MM.1S (cell line): ENCODE results near the gene PLSCR3.
"Not testable (repeated sequence)": the region's sequence is repeated elsewhere in the genome, so short reads cannot be mapped to it uniquely, and the experiment has no call there.

Experiments used
- DNase-seq: peaks from one replicate; pipeline ENCODE4 v3.0.0-alpha.2; 2015
- H2AFZ ChIP-seq: fragments of 300-600 bp; sonication (generic); 2 replicates; pipeline ENCODE4 v1.6.0; 2016; ENCODE audit warnings: antibody characterized with exemption, low read length
- H3F3A ChIP-seq: fragments of 300-600 bp; sonication (generic); 2 replicates; pipeline ENCODE4 v1.6.1; 2016; ENCODE audit warnings: mild to moderate bottlenecking, antibody characterized with exemption, low read length, moderate library complexity, mixed read lengths; ENCODE audit not compliant: insufficient read depth
- H3K27ac ChIP-seq: fragments of 300-600 bp; sonication (generic); 2 replicates; pipeline ENCODE4 v1.5.1; 2016; ENCODE audit warnings: mild to moderate bottlenecking, low read length
- H3K27me3 ChIP-seq: fragments of 300-600 bp; sonication (generic); replicated peaks from 2 replicates; pipeline ENCODE4 v1.6.0; 2016; ENCODE audit warnings: low read length; ENCODE audit not compliant: insufficient read depth
- H3K36me3 ChIP-seq: fragments of 300-600 bp; sonication (generic); replicated peaks from 2 replicates; pipeline ENCODE4 v1.6.1; 2016; ENCODE audit warnings: mild to moderate bottlenecking, low read length, mixed read lengths; ENCODE audit not compliant: insufficient read depth
- H3K4me1 ChIP-seq: fragments of 300-600 bp; sonication (generic); 2 replicates; pipeline ENCODE4 v1.6.1; 2016; ENCODE audit warnings: low read length, mixed read lengths
- H3K4me2 ChIP-seq: fragments of 300-600 bp; sonication (generic); 2 replicates; pipeline ENCODE4 v1.6.0; 2016; ENCODE audit warnings: low read depth, low read length
- H3K4me3 ChIP-seq: fragments of 300-600 bp; sonication (generic); 2 replicates; pipeline ENCODE4 v1.5.1; 2016; ENCODE audit warnings: low read length, mixed read lengths
- H3K79me2 ChIP-seq: fragments of 300-600 bp; sonication (generic); 2 replicates; pipeline ENCODE4 v1.6.1; 2016; ENCODE audit warnings: mixed run types, low read length, mixed read lengths
- H3K9ac ChIP-seq: fragments of 300-600 bp; sonication (generic); 2 replicates; pipeline ENCODE4 v1.6.1; 2016; ENCODE audit warnings: low read length, mixed read lengths
- H3K9me2 ChIP-seq: fragments of 300-600 bp; sonication (generic); replicated peaks from 2 replicates; pipeline ENCODE4 v1.6.1; 2016; ENCODE audit warnings: mild to moderate bottlenecking, low read length, mixed read lengths; ENCODE audit not compliant: insufficient read depth
- H3K9me3 ChIP-seq: fragments of 300-600 bp; sonication (generic); replicated peaks from 2 replicates; pipeline ENCODE4 v1.6.1; 2016; ENCODE audit warnings: mild to moderate bottlenecking, low read length, mixed read lengths; ENCODE audit not compliant: insufficient read depth
- H4K20me1 ChIP-seq: fragments of 300-600 bp; sonication (generic); 2 replicates; pipeline ENCODE4 v1.6.1; 2016; ENCODE audit warnings: mild to moderate bottlenecking, low read length, moderate library complexity, mixed read lengths; ENCODE audit not compliant: insufficient read depth
- CTCF ChIP-seq: fragments of 300-600 bp; sonication (generic); IDR thresholded peaks from 2 replicates; pipeline ENCODE4 v1.5.1; 2016; ENCODE audit warnings: antibody characterized with exemption, low read length, mixed read lengths
- EZH2 ChIP-seq: fragments of 300-600 bp; sonication (generic); optimal IDR thresholded peaks from 2 replicates; pipeline ENCODE3; 2017; ENCODE audit warnings: low read depth, mild to moderate bottlenecking, antibody characterized with exemption, low read length, mixed read lengths
- EZH2phosphoT487 ChIP-seq: fragments of 300-600 bp; sonication (generic); IDR thresholded peaks from 2 replicates; pipeline ENCODE4 v1.6.1; 2018; ENCODE audit warnings: antibody characterized with exemption, low read length

PLSCR3 gene

GRCh38 chr17:7374353-7374752 lies 20.0 kb downstream of the PLSCR3 start:
- Histone ChIP-seq H3K36me3 (no peaks in the 10 kb centered on the region), H3K27me3 (peaks cover 27% of the 10 kb centered on the region), H2AFZ (no peak overlapping the region), H3K4me2 (no peak overlapping the region), H3F3A (no peaks in the 10 kb centered on the region), H3K9me3 (no peaks in the 10 kb centered on the region), H3K27ac (no peak overlapping the region), H4K20me1 (no peaks in the 10 kb centered on the region), H3K9ac (no peak overlapping the region), H3K79me2 (no peaks in the 10 kb centered on the region), H3K9me2 (no peaks in the 10 kb centered on the region), H3K4me1 (0 out of 2 replicates have a peak, but pooled peaks cover 3% of the 10 kb centered on the region), H3K4me3 (no peak overlapping the region)
- no peak for DNase-seq
- TF ChIP-seq EZH2 = no peak
- TF ChIP-seq CTCF = no peak
- TF ChIP-seq EZH2phosphoT487 = no peak

GRCh38 chr17:7370853-7371252 lies 23.5 kb downstream of the PLSCR3 start:
- no peaks in the 10 kb centered on the region for H3K9me2 ChIP-seq
- no peak overlapping the region for H3K27ac ChIP-seq
- H3K27me3 ChIP-seq = peaks cover 36% of the 10 kb centered on the region
- H2AFZ ChIP-seq = no peak overlapping the region
- no peaks in the 10 kb centered on the region for H3F3A ChIP-seq
- H3K79me2 ChIP-seq = no peaks in the 10 kb centered on the region
- H3K9ac ChIP-seq = no peak overlapping the region
- H3K4me3 ChIP-seq = no peak overlapping the region
- H3K4me2 ChIP-seq = no peak overlapping the region
- no peaks in the 10 kb centered on the region for H4K20me1 ChIP-seq
- no peak for DNase-seq
- H3K4me1 ChIP-seq = 0 out of 2 replicates have a peak, but pooled peaks cover 3% of the 10 kb centered on the region
- H3K9me3 ChIP-seq = no peaks in the 10 kb centered on the region
- no peak for TF ChIP-seq CTCF
- H3K36me3 ChIP-seq = no peaks in the 10 kb centered on the region

GRCh38 chr17:7369825-7370224 lies 24.5 kb downstream of the PLSCR3 start:
- no peak overlapping the region for H3K9ac ChIP-seq
- H3K9me3 ChIP-seq = no peaks in the 10 kb centered on the region
- no peak overlapping the region for H3K4me3 ChIP-seq
- H3K4me1 ChIP-seq = 0 out of 2 replicates have a peak, but pooled peaks cover 3% of the 10 kb centered on the region
- H2AFZ ChIP-seq = no peak overlapping the region
- H3K4me2 ChIP-seq = no peak overlapping the region
- H3K36me3 ChIP-seq = no peaks in the 10 kb centered on the region
- TF ChIP-seq EZH2 = no peak
- TF ChIP-seq CTCF = no peak
- no peak for TF ChIP-seq EZH2phosphoT487
- no peak for DNase-seq
- H3F3A ChIP-seq = no peaks in the 10 kb centered on the region
- H3K27me3 ChIP-seq = peaks cover 41% of the 10 kb centered on the region
- no peaks in the 10 kb centered on the region for H4K20me1 ChIP-seq
- no peaks in the 10 kb centered on the region for H3K9me2 ChIP-seq
- no peaks in the 10 kb centered on the region for H3K79me2 ChIP-seq
- H3K27ac ChIP-seq = no peak overlapping the region

- H3K4me2 ChIP-seq, H3K79me2 ChIP-seq, DNase-seq, H3F3A ChIP-seq, H3K9me2 ChIP-seq, H4K20me1 ChIP-seq, H2AFZ ChIP-seq, H3K36me3 ChIP-seq, H3K27ac ChIP-seq, H3K9ac ChIP-seq, H3K9me3 ChIP-seq, H3K4me1 ChIP-seq, H3K4me3 ChIP-seq: not testable (repeated sequence)
- H3K27me3 ChIP-seq = peaks cover 41% of the 10 kb centered on the region
Measured at GRCh38 chr17:7368599-7368994, 25.7 kb downstream of the PLSCR3 start.
